ENCODE measurements around the gene KCTD5.

Gene KCTD5

DNA sequence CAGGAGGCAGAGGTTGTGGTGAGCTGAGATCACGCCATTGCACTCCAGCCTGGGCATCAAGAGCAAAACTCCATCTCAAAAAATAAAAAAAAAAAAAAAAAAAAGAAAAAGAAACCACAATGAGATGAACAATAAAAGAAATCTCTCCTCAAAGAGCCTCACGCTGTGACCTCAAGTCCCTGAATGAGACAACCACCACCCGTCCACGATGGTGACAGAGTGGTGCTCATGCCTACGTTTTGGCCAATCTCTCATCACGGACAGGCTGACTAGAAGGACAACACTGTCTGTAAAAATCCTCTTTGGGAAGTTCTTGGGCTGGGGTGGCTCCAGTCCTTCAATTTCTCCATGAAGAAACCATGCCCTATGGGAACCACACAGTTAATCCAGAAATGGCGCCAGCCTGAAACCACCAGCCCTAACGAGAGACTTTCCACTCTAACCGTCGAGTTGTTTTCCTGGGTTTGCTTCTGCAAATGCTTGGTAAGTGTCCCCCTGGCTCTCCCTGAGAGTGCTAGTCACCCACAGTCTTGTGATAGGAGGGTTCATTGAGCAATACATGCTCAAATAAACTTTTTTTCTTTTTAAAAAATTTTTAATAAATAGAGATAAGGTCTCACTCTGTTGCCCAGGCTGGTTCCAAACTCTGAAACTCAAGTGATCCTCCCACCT is 52.7 kb downstream of the KCTD5 start:
- no peak for DNase-seq

DNA sequence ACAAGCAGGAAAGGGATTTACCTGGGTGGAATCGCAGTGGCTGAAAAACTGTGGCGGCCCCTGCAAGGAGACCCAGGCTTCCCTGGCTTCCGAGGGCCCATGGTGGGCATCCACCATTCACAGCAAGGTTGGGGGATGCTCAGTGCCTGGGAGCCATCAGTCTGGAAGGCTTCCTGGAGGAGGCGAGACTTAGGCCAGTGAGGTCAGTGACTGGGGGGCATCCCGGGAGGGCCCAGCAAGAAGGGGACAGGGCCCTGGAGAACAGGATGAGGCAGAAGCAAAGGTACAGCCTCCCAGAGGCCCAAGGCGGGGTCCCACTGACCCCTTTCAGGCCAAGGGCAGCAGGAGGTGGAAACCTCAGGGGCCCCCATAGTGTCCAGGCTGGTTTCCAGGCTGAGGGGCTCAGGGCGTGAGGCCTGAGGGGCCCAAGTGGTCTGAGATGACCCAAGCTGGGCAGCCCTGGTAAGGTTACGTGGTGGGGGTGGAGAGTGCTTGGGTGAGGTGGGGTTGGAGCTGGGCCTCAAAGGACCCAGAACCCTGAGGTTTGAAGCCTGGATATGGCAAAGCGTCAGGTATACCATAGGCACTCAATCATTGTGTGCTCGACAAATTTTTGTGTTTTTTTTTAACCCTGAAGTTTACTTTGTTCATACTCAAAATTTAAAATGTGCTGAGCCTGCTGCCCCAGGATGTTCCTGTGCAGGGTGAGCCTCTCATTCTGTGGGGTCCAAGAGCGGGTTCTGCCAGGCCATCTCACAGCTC is 54.3 kb downstream of the KCTD5 start:
- no peak for DNase-seq

DNA sequence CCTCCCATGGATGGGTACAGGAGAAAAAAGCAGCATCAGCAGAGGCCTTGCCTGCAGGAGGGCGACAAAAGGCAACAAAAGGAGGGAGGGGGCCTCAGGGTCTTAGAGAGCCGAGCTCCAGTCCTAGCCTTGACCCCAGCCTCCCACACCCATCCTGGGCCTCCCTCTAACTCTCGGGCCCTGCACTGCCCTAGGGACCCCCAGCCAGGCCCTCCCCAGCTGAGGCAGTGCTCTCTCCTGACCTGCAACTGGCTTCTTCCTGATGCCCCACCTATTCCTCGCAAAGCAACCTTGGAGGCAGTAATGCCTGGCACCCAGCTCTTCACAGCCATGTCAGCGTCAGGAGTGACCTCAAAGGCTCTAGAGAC is 54.9 kb downstream of the KCTD5 start:
- DNase-seq, result no peak

DNA sequence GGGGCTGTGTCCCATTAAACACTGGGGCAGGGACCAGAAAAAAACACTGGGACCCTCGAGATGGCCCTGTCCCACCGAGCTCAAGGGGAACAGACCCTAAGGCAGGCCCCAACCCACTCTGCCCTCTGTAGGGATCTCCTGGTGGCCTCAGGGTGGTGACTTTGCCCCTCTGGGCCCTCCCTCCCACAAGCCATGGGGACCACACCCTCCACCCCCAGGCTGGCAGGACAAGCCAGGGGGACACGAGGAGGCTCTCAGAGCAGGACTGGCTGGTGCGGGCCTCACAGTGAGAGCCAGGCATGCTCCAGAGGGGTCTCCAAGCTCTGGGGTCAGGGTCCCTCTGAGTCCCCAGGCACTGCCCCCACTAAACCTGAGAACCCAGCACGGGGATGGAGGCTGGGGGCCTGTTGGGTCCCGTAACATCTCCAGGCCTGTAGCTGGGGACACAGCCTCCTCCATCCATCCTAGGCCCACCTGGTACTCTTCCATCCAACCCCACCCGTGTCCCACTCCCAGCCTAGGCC is 55.6 kb downstream of the KCTD5 start:
- no peak for DNase-seq

DNA sequence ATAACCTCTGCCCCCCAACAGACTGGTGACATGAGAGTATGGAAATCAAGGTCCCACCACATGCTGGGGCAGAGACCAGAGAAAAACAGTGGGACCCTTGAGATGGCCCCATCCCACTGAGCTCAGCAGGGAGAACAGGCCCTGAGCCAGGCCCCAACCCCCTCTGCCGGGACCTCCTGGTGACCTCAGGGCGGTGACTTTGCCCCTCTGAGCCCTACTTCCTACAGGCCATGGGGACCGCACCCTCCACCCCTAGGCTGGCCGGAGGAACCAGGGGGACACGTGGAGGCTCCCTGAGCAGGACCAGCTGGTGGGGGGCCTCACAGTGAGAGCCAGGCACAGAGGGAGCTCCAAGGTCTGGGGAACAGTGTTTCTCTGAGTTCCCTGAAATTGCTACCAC is 56.3 kb downstream of the KCTD5 start:
- no peak for DNase-seq

DNA sequence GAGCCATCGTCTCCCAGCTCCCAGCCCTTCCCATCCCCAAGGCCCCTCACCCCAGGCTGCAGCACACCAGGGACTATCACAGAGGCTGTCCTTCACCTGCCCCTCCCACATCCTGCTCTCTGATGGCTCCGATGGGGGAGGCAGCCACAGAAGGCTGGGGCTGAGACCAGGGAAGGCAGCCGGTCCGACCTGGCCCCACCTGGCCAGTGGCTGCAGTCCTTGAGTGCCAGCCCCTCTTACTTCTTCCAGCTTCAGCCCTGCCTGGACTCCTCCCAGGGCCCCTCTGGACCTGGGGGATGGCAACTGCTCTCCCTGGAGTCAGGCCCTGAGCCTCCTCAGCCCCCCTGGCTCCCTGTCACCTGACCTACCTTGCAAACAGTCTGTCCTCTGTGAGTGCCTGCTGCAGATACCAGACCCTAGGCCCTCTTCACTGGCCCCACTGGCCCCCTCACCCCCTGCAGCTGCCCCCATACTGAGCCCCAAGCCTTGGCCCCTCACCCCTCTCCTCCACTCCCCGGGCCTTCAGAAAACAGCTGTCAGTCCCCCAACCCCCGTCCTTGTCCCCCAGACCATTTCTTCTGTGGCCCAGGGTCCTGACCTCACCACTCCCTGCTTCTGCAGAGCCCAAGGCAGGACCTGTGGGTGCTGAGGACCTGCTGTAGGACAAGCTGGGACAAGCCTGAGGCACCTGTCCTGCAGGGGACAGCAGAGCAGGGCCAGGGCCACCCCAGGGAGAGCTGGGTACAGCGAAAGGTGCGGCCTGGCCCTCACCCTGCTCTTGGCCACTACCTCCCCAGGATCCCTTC is 57.5 kb downstream of the KCTD5 start:
- no peak for DNase-seq

DNA sequence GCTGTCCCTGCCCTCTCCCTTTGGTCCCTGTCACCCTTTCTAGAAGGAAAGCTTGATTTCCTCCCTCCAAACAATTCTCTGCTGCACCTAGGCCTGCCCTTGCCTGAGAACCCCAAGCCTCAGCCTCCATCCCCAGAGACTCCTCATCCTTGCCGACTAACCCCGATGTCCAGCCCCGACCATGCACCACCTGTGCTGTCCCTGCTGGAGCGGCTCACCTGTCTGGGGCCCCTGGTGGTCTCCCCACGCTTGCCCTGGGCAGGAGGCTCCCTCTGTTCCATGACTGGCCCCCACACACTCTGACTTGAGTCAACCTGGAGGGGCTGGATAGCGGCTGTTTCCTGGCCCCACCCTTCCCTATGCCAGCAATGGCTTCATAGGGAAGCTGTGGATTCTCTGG is 58.2 kb downstream of the KCTD5 start:
- DNase-seq, result no peak

DNA sequence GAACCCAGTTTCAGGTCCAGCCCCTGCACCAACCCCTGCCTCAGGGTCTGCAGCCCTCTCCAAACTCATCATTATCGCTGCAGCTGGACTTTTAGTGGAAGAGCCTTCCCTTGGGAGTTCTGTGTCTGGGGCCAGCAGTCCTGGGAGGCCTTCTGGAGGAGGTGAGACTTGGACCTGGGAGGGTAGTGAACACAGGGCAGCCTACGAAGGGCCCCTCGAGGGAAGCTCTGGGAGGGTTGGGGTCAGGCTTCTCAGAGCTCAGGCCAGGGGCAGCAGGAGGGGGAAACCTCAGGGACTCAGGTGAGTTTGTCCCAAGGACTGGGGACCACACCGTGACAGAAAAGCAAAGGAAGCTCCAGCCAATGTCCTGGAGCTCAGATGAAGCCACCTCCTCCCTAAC is 58.8 kb downstream of the KCTD5 start:
- DNase-seq, result no peak

DNA sequence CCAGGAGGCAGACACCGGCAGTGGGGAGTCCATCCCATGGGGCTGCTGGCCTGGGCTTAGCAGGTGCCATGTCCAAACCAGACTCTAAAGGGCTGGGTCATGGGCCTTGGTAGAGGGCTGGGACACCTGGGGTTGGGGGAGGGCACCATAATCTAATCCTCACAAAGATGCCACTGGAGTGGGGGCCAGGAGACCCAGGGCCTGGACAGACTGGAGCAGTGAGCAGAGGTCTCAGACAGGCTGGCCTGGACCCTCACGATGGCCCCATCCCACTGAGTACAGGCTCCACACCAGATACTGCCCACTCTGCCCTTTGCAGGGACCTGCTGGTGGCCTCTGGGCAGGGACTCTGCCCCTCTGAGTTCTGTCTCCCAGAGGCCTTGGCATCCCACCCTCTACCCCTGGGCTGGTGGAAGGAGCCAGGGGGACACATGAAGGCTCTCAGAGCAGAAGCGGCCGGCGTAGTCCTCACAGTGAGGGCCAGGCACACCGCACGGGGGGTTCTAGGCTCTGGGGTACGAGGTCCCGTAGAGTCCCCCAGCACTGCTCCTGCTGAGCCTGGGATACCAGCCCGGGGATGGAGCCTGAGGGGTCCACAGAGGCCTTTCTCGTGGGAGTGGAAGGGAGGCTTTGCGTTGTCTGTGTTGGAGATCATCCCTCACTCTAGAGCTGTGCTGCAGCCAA is 60.1 kb downstream of the KCTD5 start:
- DNase-seq, result no peak

DNA sequence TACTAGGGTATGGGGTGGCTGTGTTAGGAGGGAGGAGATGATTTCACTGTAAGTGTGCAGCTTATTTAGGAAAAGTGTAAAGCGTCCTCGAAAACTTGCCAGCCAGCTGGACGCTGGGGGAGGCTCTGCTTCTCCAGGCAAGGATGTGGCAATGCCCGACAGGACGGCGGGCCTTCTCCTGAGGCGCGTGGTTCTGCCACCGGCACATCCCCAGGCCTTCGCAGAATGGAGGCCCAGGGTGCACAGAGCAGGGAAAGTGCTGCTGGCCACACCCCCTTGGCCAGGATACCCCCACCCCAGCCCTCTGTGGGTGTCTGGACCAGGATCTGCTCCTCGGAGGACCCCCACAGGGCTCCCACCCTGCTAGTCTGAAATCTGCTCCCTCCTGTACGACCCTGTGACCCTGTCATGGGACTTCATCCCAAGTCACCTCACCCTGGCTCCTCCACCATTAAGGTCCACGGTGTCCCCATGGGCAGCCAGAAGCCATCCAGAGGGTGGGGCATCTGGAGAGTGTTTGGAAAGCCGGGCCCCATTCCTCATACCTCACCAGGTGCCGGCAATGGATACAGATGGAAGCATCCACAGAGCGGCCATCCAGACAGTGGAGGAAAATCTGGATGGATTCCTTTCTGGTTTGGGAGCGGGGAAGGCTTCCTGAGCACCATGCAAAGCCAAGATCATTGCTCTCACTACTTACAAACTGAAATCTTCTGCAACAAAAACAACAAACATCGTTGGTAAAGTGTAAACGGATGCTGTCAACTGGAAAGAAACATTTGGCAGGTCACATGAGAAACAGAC is 60.9 kb downstream of the KCTD5 start:
- no peak for DNase-seq

DNA sequence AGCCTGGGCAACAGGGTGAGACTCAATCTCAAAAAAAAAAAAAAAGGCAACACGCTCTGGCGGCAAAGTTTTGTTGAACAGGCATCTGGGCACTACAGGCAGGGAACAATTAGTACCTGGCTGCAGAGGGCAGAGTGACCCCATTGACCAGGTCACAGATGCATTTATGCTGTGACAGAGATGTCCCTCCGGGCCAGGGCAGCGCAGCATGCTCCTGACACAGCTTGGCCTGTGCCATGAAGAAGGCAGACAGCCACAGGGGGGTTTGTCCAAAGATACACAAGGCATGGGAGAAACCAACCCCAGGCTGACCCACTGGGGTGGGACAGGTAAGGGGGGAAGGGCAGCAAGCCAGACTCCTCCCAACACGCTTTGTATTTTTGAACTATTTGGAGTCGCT is 62.4 kb downstream of the KCTD5 start:
- no peak for DNase-seq

DNA sequence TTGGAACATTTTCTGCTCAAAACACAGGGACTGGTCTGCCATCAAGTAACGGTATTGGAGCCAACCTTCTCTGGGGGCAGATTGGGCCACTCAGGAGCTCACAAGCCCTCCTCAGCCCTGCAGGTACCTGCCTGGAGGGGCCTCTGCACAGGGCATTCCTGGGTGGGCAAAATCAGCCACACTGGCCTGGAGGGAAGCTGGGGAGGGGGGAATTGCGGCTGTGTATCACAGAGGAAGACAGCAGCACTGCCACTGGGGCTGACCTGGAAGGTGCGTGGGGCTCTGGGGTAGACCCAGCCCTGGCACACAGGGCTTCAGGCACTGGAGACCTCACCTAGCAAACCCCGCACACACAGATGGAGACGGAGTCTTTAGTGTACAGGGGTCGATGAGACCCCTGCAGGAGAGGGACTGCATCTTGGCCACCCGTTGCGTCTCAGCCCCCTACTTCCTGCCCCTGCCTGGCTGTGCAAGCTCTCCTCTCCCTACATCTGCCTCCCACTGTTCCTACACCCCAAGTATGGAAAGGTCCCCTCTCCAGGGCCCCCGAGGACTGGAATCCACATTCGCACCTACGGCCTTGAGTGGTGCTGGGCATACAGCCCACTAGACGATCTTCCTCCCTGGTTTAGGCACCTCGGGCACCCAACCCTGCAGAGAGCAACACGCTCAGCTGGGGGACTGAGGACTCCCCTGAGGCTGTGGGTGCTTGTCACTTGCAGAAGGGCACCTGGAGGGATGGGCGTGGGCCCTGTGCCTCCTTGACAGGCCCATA is 63.0 kb downstream of the KCTD5 start:
- DNase-seq, result no peak

DNA sequence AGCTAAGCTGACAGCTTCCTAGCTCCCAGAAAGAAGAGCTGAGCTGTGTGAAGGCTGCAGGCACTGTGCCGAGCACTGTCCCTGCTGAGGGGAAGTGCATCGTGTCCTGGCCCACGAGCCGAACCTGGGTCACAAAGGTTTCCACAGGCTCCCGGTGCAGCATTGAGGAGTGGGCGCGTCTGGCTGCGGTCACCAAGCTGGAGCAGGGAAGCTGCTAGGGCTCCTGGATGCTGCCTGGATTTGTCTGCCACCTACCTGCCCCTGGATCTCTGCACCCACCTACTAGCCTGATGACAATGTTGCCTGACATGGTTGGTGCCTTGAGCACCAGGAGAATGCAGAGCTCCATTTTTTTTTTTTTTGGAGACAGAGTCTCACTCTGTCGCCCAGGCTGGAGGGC is 63.6 kb downstream of the KCTD5 start:
- DNase-seq, result no peak

DNA sequence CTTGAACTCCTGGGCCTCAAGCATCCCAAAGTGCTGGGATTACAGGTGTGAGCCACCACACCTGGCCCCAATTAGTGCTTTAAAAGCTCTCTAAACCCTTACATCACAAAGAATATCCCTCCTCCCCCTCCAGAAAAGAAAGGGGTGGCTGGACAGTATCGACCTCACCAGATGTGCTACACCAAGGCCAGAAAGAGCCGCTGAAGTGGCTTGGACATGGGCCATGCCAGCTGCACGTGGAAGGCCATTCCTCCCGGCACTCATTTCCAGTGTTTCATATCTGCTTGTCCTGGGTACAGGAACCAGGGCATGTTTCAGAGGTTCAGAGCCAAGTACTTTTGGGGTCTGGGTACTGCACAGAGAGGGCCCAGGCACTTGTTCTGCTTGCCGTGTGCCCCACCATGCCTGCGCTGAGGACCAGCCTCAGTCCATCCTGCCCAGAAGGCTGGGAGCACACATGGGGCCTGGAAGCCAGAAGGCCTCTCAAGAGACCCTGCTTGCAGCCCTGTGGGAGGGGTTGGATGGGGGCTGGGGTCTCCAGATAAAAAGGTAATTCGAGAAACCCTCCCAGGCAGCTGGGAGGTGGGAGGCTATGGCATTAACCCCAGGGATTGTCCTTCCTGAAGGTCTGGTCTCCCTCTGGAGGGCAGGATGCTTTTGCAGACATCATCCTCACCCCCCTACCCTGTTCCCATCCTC is 66.6 kb downstream of the KCTD5 start:
- no peak for DNase-seq

DNA sequence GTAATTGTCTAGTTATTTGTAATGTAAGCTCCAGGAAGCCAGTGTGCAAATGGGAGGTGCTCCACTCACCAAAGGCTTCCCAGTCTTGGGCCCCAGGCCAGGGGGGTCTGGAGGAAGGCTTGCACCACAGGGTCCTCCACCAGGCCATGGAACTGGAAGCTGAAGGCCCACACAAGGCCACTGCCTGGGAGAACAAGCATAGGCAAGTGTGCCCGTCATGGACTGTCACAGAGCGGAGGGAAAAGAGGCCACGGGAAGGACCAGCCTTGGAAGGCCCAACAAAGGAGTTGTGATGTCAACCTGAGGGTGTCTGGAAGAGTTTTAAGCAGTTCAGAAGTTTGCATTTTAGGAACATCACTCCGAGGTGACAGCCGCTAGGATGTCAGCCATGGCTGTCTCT is 67.2 kb downstream of the KCTD5 start:
- no peak for DNase-seq

DNA sequence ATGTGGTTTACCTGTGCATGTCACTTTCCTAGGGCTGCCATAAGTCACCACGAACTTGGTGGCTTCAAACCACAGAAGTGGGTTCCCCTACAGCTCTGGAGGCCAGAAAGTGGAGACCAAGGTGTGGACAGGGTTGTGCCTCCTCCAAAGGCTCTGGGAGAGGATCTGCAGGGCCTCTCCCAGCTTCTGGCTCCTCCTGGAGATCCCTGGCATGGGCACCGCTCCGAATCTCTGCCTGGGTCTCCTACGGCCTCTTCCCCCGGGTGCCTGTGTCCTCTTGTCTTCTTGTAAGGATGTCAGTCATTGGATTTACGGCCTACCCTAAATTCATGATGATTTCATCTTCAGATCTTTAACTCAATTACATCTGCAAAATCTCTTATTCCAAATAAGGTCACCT is 67.6 kb downstream of the KCTD5 start:
- no peak for DNase-seq

DNA sequence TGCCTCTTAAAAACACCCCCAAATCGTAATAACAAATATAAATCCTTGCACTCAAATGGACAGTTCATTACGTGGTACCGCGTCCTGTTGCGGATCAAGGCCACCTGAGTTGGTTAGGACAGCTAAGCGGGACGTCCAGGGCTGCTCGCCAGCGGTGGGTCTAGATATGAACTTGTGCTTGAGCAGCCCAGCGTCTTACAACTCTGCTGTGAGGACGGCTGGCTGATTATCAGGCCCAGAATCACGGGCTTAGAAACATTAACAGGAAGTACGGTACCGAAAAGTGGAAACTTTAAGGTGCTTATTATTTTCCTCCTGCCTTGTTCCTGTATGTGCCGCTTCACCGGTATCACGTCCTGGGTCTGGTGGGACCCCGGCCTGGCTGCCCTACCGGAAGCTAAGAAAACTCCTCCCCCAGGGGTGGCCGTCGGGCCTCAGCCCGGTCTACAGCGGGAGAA is 69.3 kb downstream of the KCTD5 start:
- DNase-seq, result peak in 1 of 2 experiments; percentile 54

DNA sequence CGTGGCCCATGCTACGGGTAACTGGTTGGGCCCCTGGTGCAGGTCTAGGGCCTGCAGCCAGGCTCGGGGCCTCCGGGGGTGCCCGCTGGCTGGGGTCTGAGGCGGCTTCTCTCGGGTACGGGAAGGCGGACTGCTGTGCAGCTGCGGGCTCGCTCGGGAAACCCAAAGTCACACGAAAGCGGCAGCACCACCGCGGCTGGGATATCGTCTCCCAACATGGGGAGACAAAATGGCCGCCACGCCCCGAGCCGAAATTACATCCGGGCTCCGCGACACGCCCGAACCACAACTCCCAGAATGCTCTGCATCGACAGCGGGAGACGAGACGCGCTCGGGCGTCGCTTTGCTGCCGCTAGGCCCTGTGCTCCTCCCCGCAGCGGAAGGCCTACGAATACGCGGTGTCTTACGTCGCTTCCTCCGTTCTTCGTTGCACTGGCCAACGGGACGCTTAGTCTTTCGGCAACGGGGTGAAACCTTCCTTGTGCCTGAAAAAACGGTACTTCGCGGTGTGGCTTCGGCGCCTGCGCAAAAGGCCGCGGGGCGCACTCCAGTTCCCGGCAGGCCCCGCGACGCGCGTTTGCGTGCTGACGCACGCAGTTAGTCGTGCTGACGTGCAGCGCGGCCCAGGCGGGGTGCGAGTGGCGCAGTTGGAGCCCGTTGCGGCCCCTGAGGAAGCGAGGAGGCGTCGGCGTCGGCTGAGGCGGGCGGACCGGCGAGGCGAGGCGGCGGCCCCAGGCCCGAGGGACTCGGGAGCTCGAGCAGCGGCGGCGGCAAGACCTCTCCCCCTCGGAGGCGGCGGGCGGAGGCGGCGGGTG is 69.9 kb downstream of the KCTD5 start, which contains the start of gene SRRM2:
TSS of gene SRRM2 (plus strand) at position 604 of the 815 bp plus-strand sequence. CDS start 3,727 bp downstream, outside the sequence.
- peak; percentile 96 to 97 for DNase-seq

Data from activated T-cell treated with anti-CD3 and anti-CD28 coated beads, Interleukin-2, amount 50 U/mL, for 48 hours (primary cell).